ENCODE results near the gene VCAN. TPM values are rescaled to one million over a fixed set of nuclear protein-coding genes. Genes with fewer than 3 reads are reported as not detected.

VCAN gene
- total RNA-seq, 2 experiments from 2014 or later = under 0.01 TPM; not detected in 1

DNA sequence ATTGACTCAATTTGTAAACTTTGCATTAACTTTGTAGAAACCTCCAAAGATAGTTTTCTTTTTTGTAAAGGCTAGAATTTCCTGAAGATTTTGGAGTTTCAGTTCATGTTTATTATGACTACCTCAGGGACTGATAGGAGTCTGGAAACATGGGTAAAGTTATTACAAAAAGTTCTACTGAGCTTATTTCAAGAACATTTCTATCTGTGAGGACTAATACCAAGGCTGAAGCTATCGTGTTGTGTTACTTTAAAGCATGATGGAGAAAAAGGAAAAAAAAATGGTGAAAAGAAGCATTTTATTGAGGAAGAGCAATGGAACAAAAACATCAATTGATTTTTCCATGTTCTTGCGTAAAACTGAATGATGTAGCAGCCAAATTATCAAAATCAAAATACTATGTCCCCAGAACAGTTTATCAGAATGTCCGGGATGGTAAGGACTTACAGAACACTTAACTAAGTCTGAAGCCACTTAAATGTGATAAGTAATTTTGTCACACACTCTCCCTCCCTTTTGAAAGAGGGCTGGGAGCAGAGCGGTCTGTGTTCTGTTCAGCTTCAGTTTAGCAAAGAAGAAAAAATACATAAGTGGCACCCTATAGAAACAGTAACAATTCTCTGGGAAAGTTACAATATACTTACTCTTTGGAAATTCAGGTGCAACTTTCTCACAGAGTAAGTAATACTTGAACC lies 25.1 kb upstream of the VCAN start:
- Histone ChIP-seq H3K79me2 (ENCODE audit: insufficient read depth, low read depth, low read length) (no peaks in the 10 kb centered on the region), H3K36me3 (ENCODE audit: insufficient read depth, low read length) (no peaks in the 10 kb centered on the region), H3K4me2 (ENCODE audit: low read length) (no peak overlapping the region), H3K4me3 (ENCODE audit: low read depth, low read length, poor library complexity, severe bottlenecking) (no peak overlapping the region), H2AFZ (ENCODE audit: low read length) (no peak overlapping the region), H3K4me1 (ENCODE audit: insufficient read depth, low read length, poor library complexity, severe bottlenecking) (no peaks in the 10 kb centered on the region), H3K9me2 (ENCODE audit: insufficient read depth, low read length) (no peaks in the 10 kb centered on the region), H3K9me3 (ENCODE audit: low read length) (no peaks in the 10 kb centered on the region), H4K20me1 (ENCODE audit: insufficient read depth, low read length) (no peaks in the 10 kb centered on the region), H3K27ac (ENCODE audit: low read depth, low read length, poor library complexity, severe bottlenecking) (no peak overlapping the region)
- POLR2A ChIA-PET = interaction anchor here (0.8 kb wide), 1 partner anchor 57 kb away, joined by 3 read pairs; no protein-coding TSS in a partner anchor
- intact Hi-C loops (cut with micrococcal nuclease; ENCODE audit: unreplicated experiment) = no loop called here
- DNase-seq (ENCODE audit: low spot score) = no peak
- TF ChIP-seq EZH2phosphoT487 (IDR thresholded peaks at IDR 0.05; ENCODE audit: borderline replicate concordance, low read depth, low read length) = no peak
- TF ChIP-seq, protein P1, sequence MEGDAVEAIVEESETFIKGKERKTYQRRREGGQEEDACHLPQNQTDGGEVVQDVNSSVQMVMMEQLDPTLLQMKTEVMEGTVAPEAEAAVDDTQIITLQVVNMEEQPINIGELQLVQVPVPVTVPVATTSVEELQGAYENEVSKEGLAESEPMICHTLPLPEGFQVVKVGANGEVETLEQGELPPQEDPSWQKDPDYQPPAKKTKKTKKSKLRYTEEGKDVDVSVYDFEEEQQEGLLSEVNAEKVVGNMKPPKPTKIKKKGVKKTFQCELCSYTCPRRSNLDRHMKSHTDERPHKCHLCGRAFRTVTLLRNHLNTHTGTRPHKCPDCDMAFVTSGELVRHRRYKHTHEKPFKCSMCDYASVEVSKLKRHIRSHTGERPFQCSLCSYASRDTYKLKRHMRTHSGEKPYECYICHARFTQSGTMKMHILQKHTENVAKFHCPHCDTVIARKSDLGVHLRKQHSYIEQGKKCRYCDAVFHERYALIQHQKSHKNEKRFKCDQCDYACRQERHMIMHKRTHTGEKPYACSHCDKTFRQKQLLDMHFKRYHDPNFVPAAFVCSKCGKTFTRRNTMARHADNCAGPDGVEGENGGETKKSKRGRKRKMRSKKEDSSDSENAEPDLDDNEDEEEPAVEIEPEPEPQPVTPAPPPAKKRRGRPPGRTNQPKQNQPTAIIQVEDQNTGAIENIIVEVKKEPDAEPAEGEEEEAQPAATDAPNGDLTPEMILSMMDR (conservative IDR thresholded peaks at IDR 0.05; ENCODE audit: low read length) = no peak
- CTCF ChIA-PET (ENCODE audit: unreplicated experiment) = no interaction called here
- BruUV-seq (replicated peaks) = no TSS peak

DNA sequence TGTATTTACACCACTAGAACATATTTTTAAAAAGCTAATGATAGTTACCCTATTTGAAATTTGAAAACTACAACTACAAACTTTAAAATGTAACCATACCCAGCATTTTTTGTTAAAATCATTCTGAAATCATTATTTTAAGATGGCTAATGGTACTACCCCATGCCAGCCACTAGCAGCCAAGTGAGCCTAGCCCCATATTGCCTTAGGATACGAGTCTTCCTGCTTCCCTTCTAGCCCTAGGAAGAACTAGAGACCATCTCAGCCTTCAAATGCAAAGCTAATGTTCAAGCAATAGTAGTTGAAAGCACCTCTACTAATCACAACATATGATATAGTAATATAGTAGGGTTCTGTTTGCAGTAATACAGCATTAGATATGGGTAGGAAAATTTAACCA lies 24.0 kb upstream of the VCAN start:
- Histone ChIP-seq H3K36me3 (ENCODE audit: insufficient read depth, low read length) (no peaks in the 10 kb centered on the region), H2AFZ (ENCODE audit: low read length) (no peak overlapping the region), H3K9me3 (ENCODE audit: low read length) (no peaks in the 10 kb centered on the region), H3K4me3 (ENCODE audit: low read depth, low read length, poor library complexity, severe bottlenecking) (no peak overlapping the region), H4K20me1 (ENCODE audit: insufficient read depth, low read length) (no peaks in the 10 kb centered on the region), H3K4me1 (ENCODE audit: insufficient read depth, low read length, poor library complexity, severe bottlenecking) (no peaks in the 10 kb centered on the region), H3K79me2 (ENCODE audit: insufficient read depth, low read depth, low read length) (no peaks in the 10 kb centered on the region), H3K4me2 (ENCODE audit: low read length) (no peak overlapping the region), H3K27ac (ENCODE audit: low read depth, low read length, poor library complexity, severe bottlenecking) (no peak overlapping the region), H3K9me2 (ENCODE audit: insufficient read depth, low read length) (no peaks in the 10 kb centered on the region)
- intact Hi-C loops (cut with micrococcal nuclease; ENCODE audit: unreplicated experiment) = no loop called here
- TF ChIP-seq, protein P1 (conservative IDR thresholded peaks at IDR 0.05; ENCODE audit: low read length) = no peak
- no peak for TF ChIP-seq EZH2phosphoT487 (IDR thresholded peaks at IDR 0.05; ENCODE audit: borderline replicate concordance, low read depth, low read length)
- CTCF ChIA-PET (ENCODE audit: unreplicated experiment) = no interaction called here
- BruUV-seq (replicated peaks) = no TSS peak
- no peak for DNase-seq (ENCODE audit: low spot score)
- POLR2A ChIA-PET = interaction anchor here (0.8 kb wide), 1 partner anchor 58 kb away, joined by 3 read pairs; no protein-coding TSS in a partner anchor
